UCSD-AML1 (cell line): ENCODE measurements around the gene FAAH2.
"Not testable (repeated sequence)": the region's sequence is repeated elsewhere in the genome, so short reads cannot be mapped to it uniquely, and the experiment has no call there.

Source experiments
- DNase-seq: peaks from one replicate; lab custom pipeline; 2025; ENCODE audit not compliant: unreplicated experiment; lab: John Stamatoyannopoulos, UW

The FAAH2 gene, protein sequence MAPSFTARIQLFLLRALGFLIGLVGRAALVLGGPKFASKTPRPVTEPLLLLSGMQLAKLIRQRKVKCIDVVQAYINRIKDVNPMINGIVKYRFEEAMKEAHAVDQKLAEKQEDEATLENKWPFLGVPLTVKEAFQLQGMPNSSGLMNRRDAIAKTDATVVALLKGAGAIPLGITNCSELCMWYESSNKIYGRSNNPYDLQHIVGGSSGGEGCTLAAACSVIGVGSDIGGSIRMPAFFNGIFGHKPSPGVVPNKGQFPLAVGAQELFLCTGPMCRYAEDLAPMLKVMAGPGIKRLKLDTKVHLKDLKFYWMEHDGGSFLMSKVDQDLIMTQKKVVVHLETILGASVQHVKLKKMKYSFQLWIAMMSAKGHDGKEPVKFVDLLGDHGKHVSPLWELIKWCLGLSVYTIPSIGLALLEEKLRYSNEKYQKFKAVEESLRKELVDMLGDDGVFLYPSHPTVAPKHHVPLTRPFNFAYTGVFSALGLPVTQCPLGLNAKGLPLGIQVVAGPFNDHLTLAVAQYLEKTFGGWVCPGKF

DNA sequence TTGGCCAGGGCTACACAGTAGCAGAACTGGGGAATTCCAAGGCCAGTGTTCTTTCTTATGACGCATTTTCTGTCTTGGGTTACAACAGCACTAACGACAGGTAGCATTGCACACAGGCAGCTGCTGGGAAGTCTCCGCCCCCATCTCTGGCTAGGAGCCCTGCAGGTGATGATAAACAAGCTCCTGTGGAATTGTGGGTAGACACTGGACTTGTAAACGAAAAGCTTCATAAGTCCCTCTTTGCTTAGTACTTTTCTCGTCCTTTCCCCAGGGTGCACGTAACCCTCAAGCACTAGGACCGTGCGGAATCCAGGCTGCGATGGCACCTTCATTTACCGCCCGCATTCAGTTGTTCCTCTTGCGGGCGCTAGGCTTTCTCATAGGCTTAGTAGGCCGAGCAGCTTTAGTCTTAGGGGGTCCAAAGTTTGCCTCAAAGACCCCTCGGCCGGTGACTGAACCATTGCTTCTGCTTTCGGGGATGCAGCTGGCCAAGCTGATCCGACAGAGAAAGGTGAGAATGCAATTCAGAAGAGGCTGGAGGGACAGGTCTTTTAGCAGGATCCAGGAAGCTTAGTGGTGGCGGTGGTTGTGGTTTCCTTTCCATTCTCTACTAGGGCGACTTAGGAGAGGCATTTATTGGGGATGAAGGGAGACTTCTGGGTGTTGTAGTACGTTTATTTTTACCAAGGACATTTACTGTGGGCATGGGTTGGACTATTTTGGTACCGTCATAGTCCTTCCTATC, at the start of gene FAAH2:
FAAH2 (plus strand) TSS at position 200 of the 745 bp plus-strand sequence; CDS start at position 320, 120 bp downstream.
- peak; percentile 34 for DNase-seq

GRCh38 chrX:57241967-57242366, 44.5 kb upstream of the FAAH2 start:
- no peak for DNase-seq

DNA sequence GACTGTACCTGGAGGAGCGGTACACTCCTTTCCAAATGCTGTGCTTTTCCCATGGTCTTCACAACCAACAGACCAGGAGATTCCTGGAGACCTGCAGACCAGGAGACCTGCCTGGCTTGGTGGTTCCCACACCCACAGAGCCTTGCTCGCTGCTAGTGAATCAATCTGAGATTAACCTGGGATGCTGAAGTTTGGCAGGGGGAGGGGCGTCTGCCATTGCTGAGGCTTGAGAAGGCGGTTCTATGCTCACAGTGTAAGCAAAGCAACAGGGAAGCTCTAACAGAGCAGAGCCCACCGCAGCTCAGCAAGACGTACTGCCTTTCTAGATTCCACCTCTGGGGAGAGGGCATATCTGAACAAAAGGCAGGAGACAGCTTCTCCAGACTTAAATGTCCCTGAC, 34.5 kb upstream of the FAAH2 start:
- DNase-seq: no peak

GRCh38 chrX:57265126-57265525, 21.4 kb upstream of the FAAH2 start:
- no peak for DNase-seq

GRCh38 chrX:57266275-57266674, 20.2 kb upstream of the FAAH2 start:
- DNase-seq: no peak

DNA sequence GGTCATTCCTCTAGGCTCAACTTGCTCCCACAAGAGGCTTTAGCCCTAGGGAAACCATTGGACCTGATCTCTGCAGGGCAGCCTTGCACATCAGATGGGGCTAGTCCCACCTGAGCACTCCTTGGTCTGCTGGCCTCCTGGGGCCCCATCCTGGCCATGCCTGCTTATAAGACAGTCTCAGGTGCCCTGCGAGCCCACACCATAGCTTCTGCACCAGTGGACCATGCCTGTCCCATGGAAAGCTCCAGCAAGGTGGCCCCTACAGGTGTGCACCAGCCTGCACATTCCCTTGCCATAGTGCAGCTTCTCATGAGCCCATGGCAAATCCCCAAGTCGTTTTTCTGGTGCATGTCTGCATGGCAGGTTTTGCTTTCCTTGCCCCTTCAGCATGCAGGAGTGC, 19.6 kb upstream of the FAAH2 start:
- no peak for DNase-seq

DNA sequence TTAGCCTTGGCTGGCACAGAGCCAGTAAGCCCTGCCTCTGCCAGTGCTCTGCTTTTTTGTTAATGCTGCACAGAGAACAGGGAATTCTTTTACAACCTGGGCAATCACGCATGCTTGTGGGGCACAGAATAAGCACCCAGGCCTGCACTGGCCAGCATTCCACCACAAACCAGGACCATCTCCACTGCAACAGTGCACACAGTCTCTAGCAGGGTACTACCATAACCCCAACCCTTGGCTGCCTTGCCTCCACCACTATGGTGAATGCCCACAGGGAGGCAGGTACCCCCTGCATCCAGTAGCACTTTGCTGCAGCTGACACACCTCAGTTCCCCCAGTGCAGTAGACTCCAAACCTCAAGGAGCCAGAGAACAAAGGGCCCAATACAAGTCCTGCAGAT, 19.2 kb upstream of the FAAH2 start:
- DNase-seq: no peak

- DNase-seq: no peak
Measured at GRCh38 chrX:57270980-57271379, 15.5 kb upstream of the FAAH2 start.

GRCh38 chrX:57282568-57282967, 3.9 kb upstream of the FAAH2 start:
- no peak for DNase-seq

GRCh38 chrX:57285001-57285400, 1.5 kb upstream of the FAAH2 start:
- no peak for DNase-seq

GRCh38 chrX:57289089-57289488, 2.6 kb downstream of the FAAH2 start:
- DNase-seq: no peak

GRCh38 chrX:57294961-57295360, 8.5 kb downstream of the FAAH2 start:
- DNase-seq: no peak

GRCh38 chrX:57295679-57296078, 9.2 kb downstream of the FAAH2 start:
- DNase-seq: not testable (repeated sequence)

DNA sequence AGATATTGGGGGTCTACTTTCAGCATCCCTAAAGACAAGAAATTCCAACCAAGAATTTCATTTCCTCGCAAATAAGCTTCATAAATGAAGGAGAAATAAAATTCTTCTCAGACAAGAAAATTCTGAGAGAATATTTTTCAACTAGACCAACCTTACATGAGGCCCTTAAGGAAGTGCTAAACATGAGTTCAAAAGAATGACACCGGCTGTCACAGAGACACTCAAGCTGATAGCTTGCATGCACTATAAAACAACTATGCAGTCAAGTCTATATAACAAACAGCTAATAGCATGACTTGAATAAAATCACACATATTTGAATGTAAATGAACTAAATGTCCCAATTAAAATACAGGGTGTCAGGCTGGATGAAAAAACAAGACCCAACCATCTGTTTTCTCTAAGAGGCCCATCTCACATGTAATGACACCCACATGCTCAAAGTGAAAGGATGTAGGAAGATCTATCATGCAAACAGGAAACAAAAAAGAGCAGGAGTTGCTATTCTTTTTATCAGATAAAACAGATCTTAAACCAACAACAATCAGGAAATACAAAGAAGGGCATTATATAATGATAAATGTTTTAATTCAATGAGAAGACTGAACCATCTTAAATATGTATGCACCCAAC, 27.2 kb downstream of the FAAH2 start:
- DNase-seq: no peak

DNA sequence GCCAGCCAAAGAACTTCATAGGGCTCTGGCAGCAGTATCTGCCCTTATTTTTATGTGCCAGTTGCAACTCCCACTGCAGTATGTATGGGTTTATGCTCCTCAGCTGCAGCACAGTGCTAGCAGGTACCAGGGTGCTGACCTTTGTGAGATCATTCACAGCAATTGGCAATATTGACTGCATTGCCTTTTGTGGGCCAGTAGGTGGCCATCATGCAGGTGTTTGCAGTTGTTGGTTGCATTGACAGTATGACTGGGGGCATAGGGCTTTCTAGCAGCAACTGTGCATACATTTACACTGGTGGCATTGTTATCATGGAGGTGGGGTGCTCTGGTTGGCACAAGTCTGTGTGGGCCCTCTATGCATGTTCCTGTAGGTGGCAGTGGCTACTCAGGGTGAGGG, 42.5 kb downstream of the FAAH2 start:
- no peak for DNase-seq

- DNase-seq: not testable (repeated sequence)
Measured at GRCh38 chrX:57335790-57336189, 49.3 kb downstream of the FAAH2 start.

- DNase-seq: no peak
Measured at GRCh38 chrX:57353472-57354132, 67.1 kb downstream of the FAAH2 start.

GRCh38 chrX:57364145-57364544, 77.6 kb downstream of the FAAH2 start:
- DNase-seq: no peak

DNA sequence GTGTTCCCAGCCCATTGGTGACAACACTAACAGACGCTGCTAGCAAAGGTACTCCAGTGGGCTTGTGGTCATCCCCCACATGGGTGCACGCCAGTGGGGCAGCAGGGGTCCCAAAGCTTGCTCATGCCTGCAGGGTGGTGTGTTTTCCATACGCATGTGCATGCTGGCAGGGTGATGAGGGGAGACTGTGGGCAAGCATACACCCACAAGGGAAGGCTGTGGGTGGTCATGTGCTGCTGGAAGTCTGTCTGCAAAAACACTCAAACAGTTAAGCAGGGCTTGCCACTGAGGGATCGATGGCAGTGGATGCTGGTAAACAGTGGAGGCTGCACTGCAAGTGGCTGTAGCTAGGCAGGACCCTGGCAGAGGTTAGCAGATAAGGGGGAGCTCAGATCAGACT, 79.9 kb downstream of the FAAH2 start:
- no peak for DNase-seq

DNA sequence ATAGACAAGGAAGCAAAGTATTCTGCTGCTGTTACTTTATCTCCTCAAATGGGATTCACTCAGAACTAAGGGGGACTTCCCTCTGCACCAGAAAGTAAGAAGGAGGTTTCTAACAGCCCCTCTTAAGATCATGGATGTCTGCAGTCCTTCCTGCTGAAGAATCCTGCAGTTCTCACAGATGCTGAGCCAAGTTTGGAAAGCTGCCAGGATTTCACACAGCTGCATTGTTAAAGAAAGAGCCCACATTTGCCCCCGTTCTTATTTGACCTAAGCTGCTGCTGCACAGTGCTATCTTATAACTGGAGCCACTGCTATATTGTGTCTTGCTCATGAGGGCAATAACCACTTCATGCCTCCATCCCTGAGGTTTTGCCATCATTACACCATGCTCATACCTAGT, 81.1 kb downstream of the FAAH2 start:
- DNase-seq: no peak

DNA sequence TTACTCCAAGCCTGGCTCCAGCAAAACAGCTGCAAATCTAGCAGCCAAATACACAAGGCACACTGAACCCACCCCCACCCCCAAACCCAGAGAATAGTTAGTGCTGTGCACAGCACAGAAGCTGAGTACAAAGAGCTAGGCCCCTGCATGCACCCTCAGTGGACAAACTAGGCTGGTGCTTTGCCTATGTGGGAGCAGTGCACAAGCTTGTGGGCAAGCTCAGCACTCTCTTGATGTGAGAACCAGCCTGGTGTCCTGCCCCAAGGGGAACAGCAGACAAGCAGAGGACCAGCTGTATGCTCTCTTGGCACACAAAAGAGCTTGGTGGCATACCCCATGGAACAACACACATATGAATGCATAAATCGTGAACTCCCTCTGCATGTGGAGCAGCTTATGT, 81.7 kb downstream of the FAAH2 start:
- DNase-seq: no peak
